Measurements from ENCODE around the gene CPNE8.

CPNE8 gene

DNA sequence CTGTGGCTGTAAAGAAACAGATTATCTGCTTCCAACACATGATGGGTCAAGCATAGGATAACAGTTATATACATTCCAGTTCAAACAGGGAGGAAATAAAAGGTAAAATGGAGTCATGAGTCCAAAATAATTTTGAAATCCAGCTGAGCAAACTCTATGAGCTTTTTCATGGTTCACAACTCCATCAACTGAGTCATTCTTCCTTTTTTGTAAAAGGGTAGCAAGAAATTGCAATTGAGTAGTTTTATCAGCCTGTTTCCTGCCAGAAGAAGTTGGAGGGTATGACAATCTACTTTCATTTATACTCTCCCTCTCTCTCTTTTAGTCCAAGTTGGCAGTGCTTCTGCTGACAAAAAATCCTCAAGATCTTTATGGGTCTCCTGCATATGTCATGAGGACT is 95.6 kb downstream of the CPNE8 start:
- Histone ChIP-seq H3K4me1 (ENCODE audit: control insufficient read depth in 1 of 2, insufficient read depth in 1 of 2, low read depth in 1 of 2, low read length in 1 of 2) (no peaks in the 10 kb centered on the region), H3K9me3 (no peaks in the 10 kb centered on the region), H3K4me3 (ENCODE audit: low read depth in 1 of 2, low read length in 1 of 2) (no peak overlapping the region), H3K36me3 (no peaks in the 10 kb centered on the region), H3K27me3 (no peaks in the 10 kb centered on the region), H3K27ac (no peak overlapping the region)
- TF ChIP-seq, protein P1, sequence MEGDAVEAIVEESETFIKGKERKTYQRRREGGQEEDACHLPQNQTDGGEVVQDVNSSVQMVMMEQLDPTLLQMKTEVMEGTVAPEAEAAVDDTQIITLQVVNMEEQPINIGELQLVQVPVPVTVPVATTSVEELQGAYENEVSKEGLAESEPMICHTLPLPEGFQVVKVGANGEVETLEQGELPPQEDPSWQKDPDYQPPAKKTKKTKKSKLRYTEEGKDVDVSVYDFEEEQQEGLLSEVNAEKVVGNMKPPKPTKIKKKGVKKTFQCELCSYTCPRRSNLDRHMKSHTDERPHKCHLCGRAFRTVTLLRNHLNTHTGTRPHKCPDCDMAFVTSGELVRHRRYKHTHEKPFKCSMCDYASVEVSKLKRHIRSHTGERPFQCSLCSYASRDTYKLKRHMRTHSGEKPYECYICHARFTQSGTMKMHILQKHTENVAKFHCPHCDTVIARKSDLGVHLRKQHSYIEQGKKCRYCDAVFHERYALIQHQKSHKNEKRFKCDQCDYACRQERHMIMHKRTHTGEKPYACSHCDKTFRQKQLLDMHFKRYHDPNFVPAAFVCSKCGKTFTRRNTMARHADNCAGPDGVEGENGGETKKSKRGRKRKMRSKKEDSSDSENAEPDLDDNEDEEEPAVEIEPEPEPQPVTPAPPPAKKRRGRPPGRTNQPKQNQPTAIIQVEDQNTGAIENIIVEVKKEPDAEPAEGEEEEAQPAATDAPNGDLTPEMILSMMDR (IDR thresholded peaks at IDR 0.05): no peak

DNA sequence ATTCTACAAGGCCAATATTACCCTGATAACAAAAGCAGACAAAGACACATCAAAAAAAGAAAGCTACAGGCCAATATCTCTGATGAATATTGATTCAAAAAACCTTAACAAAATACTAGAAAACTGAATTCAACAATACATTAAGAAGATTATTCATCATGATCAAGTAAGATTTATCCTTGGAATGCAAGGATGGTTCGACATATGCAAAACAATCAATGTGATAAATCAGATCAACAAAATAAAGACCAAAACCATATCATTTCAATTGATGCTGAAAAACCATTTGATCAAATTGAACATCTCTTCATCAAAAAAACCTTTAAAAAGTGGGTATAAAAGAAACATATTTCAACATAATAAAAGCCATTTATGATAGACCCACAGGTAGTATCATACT is 117.3 kb downstream of the CPNE8 start:
- Histone ChIP-seq H3K4me1 (ENCODE audit: control insufficient read depth in 1 of 2, insufficient read depth in 1 of 2, low read depth in 1 of 2, low read length in 1 of 2) (no peaks in the 10 kb centered on the region), H3K27ac (no peak overlapping the region), H3K36me3 (no peaks in the 10 kb centered on the region), H3K27me3 (no peaks in the 10 kb centered on the region), H3K4me3 (ENCODE audit: low read depth in 1 of 2, low read length in 1 of 2) (no peak overlapping the region), H3K9me3 (peaks cover 4% of the 10 kb centered on the region)
- TF ChIP-seq, protein P1 (IDR thresholded peaks at IDR 0.05): no peak

DNA sequence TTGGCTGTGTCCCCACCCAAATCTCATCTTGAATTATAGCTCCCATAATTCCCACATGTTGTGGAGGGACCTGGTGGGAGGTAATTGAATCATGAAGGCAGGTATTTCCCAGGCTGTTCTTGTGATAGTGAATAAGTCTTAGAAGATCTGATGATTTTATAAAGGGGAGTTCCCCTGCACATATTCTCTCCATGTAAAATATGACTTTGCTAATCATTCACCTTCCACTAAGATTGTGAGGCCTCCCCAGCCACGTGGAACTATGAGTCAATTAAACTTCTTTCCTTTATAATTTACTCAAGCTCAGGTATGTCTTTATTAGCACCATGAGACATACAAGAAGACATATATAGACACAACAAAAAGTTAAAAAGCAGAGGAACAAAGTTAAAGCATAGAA is 120.0 kb downstream of the CPNE8 start:
- TF ChIP-seq, protein P1 (IDR thresholded peaks at IDR 0.05): no peak
- no peaks in the 10 kb centered on the region for H3K36me3 ChIP-seq
- H3K27me3 ChIP-seq: no peaks in the 10 kb centered on the region
- H3K4me3 ChIP-seq (ENCODE audit: low read depth in 1 of 2, low read length in 1 of 2): no peak overlapping the region
- H3K9me3 ChIP-seq: peaks cover 4% of the 10 kb centered on the region
- no peak overlapping the region for H3K27ac ChIP-seq
- no peaks in the 10 kb centered on the region for H3K4me1 ChIP-seq (ENCODE audit: control insufficient read depth in 1 of 2, insufficient read depth in 1 of 2, low read depth in 1 of 2, low read length in 1 of 2)

DNA sequence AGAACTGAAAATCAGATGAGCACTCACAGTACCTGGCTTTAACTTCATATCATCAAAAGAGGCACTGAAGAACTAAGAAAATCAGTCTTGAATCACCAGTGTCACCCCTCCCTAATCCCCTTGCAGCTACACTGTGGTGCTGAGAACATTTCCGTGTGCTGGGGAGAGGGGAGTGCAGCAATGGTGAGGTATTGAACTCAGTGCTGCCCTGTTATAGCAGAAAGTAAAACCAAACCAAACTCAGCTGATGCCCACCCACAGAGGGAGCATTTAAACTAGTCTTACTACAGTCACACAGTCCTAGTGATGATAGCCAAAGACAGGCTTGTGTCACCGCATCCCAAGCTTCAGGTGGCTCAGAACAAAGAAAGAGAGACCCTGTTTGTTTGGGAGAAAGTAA is 122.1 kb downstream of the CPNE8 start:
- H3K9me3 ChIP-seq: peaks cover 4% of the 10 kb centered on the region
- H3K27ac ChIP-seq: no peak overlapping the region
- no peaks in the 10 kb centered on the region for H3K4me1 ChIP-seq (ENCODE audit: control insufficient read depth in 1 of 2, insufficient read depth in 1 of 2, low read depth in 1 of 2, low read length in 1 of 2)
- TF ChIP-seq, protein P1 (IDR thresholded peaks at IDR 0.05): no peak
- H3K36me3 ChIP-seq: no peaks in the 10 kb centered on the region
- H3K4me3 ChIP-seq (ENCODE audit: low read depth in 1 of 2, low read length in 1 of 2): no peak overlapping the region
- H3K27me3 ChIP-seq: no peaks in the 10 kb centered on the region

DNA sequence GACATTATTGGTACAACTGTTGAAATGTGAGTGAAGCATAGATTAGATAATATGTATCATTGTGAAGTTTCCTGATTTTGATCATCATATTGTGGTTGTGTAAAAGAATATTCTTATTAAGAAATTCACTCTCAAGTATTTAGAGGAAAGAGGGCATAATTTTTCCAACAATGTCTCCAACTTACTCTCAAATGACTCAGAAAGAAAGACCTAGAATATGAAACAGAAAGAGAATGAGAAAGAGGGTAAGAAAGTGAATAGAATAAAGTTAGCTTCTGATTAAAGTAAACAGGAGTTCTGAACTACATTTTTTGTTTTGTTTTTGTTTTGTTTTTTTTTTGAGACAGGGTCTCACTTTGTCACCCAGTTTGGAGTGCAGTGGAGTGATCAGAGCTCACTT is 123.0 kb downstream of the CPNE8 start:
- Histone ChIP-seq H3K9me3 (peaks cover 4% of the 10 kb centered on the region), H3K27me3 (no peaks in the 10 kb centered on the region), H3K36me3 (no peaks in the 10 kb centered on the region), H3K4me3 (ENCODE audit: low read depth in 1 of 2, low read length in 1 of 2) (no peak overlapping the region), H3K27ac (no peak overlapping the region), H3K4me1 (ENCODE audit: control insufficient read depth in 1 of 2, insufficient read depth in 1 of 2, low read depth in 1 of 2, low read length in 1 of 2) (no peaks in the 10 kb centered on the region)
- TF ChIP-seq, protein P1 (IDR thresholded peaks at IDR 0.05): no peak

DNA sequence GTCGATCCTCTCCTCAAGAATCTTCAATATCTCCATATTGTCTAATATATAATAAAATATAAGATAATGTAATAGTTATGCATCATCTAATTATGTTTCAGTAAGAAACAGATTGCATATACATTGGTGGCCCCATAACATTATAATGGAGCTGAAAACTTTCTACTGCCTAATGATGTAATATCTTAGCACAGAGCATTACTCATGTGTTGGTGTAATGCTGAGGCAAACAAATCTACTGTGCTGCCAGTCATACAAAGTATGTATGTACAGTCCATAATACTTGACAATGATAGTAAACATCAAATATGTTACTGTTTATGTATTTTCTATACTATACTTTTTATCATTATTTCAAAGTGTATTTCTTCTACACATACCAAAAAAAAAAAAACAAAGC is 128.7 kb downstream of the CPNE8 start:
- TF ChIP-seq, protein P1 (IDR thresholded peaks at IDR 0.05): no peak
- H3K9me3 ChIP-seq: no peaks in the 10 kb centered on the region
- peaks cover 0 to 7% of the 10 kb centered on the region in 2 experiments for H3K4me1 ChIP-seq (ENCODE audit: control insufficient read depth in 1 of 2, insufficient read depth in 1 of 2, low read depth in 1 of 2, low read length in 1 of 2)
- H3K36me3 ChIP-seq: no peaks in the 10 kb centered on the region
- H3K4me3 ChIP-seq (ENCODE audit: low read depth in 1 of 2, low read length in 1 of 2): no peak overlapping the region
- no peaks in the 10 kb centered on the region for H3K27me3 ChIP-seq
- H3K27ac ChIP-seq: no peak overlapping the region
